Hypothalamus (tissue), 51 donors: ENCODE measurements around the gene SPOUT1.
A peak's percentile ranks its signal among the peaks of the same experiment; 100 is the strongest.

Experiments used
- DNase-seq, 51 donors: peaks; one replicate each; lab custom pipeline; 2025; lab: John Stamatoyannopoulos, UW

SPOUT1 gene

DNA sequence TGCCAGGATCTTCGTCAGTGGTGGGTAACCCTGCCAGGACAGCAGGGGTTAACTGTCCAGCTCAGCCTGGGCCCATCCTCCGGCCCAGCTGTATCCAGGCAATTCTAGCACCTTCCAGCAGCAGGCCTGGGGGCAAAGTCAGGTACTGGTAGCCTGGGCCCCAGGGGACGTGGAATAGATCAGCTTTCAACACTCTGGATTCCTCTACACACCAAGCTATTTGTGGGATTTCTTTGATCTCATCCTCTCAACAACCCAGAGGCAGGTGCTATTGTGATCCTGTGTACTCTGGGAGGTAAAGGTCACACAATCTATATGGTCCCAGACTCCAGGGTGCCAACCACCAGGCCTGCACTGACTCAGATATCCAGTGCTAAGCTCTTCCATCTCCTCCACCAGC, 8.7 kb upstream of the SPOUT1 start:
- no peak for DNase-seq

- no peak for DNase-seq
Observed at GRCh38 chr9:128836509-128837145, 7.0 kb upstream of the SPOUT1 start.

GRCh38 chr9:128835246-128836210, 5.9 kb upstream of the SPOUT1 start:
- no peak for DNase-seq

- no peak for DNase-seq
Observed at GRCh38 chr9:128833696-128834095, 4.1 kb upstream of the SPOUT1 start.

DNA sequence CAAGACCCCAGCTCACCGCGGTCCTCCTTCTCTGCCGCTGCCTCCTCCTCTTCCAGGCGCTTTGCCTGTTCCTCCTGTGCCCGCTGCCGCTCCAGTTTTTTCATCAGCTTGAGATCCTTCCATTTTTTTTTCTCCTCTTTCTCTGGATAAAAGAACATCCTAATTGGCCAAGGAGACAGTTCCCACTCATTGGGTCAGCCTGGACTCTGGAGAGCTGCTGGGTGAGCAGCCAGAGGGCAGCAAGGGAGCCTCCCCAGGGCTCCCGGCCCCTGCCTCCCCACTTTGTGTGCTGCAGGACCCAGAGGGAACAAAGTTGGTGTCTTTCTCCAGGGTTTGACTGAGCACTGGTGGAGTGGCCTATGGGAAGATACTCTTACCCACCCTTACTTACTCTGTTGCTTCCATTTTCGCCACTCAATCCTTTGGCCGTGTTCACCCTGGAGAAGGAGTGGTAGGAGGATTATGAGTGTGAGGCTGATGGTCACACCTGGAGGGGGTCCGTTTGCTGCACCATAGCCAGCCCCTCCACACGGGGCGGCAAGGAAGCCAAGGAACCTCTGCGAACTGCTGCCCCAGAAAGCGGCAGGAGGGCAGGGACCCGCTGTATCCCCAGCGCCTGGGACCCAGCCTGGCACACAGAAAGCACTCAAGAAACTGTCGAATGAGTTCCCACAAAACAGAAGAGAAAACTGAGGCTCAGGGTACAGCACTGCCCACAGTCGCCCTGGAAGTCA, 708 bp downstream of the SPOUT1 start:
- DNase-seq: no peak

GRCh38 chr9:128828267-128828666, 1.3 kb downstream of the SPOUT1 start:
- DNase-seq: no peak

- no peak for DNase-seq
Observed at GRCh38 chr9:128825923-128826700, 3.5 kb downstream of the SPOUT1 start.

- no peak for DNase-seq
Observed at GRCh38 chr9:128824911-128825310, 4.7 kb downstream of the SPOUT1 start.

DNA sequence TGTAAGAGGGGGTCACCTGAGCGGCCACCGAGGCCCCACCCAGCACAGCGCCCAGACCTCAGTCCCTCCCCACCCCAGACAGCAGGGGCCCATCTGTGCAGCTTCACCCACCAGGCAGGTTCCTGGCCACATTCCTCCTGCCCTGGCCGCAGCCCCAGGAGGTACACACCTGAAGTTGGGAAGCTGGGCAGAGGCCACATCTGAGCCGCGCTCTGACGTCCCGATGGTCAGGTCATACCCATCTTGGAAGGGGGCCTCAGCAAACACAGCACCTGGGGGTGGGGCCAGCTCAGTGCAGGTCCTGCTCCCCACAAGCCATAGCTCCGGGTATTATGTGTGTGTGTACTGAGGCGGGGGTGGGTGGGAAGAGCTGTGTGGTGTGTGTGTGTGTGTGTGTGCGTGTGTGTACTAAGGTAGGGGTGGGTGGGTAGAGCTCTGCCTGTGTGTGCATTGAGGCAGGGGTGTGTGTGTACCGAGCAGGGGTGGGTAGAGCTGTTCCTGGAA, 5.6 kb downstream of the SPOUT1 start:
- DNase-seq: no peak

GRCh38 chr9:128823362-128823902, 6.2 kb downstream of the SPOUT1 start:
- DNase-seq: no peak

- no peak for DNase-seq
Observed at GRCh38 chr9:128822407-128823042, 7.1 kb downstream of the SPOUT1 start.

GRCh38 chr9:128821584-128822406, 7.8 kb downstream of the SPOUT1 start:
- no peak for DNase-seq

DNA sequence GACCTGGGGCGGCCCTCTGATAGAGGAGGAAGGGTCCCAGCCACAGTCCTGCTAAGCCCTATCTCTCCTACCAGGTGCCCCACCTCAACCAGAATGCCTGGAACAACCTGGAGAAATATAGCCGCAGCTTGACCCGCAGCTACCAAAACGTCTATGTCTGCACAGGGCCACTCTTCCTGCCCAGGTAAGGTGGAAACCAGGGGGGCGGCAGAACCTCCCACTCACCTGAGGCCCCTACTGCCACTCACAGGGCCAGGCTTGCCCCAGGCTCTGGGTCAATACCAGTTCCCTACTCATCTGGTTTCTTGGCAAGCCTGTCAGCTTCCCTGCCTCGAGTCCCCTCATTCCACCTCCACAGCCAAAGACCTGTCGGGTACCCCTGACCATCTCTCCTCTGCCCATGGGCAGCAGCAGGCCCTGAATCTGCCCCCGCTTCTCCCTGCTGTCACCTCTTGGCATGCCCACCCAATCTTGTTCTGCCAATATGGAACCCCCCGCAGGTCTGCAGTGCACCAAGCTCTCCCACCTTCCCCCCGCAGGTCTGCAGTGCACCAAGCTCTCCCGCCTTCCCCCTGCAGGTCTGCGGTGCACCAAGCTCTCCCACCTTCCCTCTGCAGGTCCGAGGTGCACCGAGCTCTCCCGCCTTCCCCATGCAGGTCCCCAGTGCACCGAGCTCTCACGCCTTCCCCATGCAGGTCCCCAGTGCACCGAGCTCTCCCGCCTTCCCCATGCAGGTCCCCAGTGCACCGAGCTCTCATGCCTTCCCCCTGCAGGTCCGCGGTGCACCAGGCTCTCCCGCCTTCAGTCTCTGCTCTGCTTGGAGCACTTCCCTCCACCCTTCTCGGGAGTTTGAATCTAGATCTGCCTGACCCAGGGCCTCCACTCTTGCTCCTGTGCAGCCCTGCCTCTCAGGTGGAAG, 8.7 kb downstream of the SPOUT1 start:
- DNase-seq: no peak

- DNase-seq: peak in 14 of 51 donors; percentile 6 to 45 (median 18)
Observed at GRCh38 chr9:128819716-128820664, 9.6 kb downstream of the SPOUT1 start.

DNA sequence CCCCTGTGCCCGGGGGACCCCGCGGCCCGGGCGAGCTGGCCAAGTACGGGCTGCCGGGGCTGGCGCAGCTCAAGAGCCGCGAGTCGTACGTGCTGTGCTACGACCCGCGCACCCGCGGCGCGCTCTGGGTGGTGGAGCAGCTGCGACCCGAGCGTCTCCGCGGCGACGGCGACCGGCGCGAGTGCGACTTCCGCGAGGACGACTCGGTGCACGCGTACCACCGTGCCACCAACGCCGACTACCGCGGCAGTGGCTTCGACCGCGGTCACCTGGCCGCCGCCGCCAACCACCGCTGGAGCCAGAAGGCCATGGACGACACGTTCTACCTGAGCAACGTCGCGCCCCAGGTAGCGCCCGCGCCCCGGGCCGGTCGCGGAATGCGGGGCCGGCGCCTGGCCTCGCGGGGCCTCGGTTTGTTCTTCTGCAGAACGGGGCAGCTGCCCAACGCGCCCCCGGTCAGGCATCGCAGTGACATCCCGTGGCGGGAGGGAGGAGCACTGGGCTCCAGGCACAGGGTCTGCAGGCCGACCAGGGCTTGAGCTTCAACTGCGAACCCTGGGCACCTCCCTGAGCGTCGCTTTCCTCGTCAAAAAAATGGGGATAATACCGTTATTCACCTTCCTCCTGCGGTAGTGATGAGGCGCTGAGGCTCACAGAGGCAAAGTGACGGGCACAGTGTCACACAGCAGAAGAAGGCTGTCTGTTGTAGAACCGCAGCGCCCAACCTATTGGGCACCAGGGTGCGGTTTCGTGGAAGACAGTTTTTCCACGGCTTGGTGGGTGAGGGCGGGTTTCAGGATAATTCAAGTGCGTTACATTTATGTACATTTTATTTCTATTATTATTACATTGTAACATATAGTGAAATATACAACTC, 10.5 kb downstream of the SPOUT1 start:
- peak in 29 of 51 donors; percentile 7 to 72 (median 47) for DNase-seq
